Lung (tissue), 12 donors: ENCODE data around the gene GBX2. TPM values are rescaled to one million over a fixed set of nuclear protein-coding genes. Genes with fewer than 3 reads are reported as not detected.

Experiments used
- ATAC-seq: fragments of 200-7000 bp; cut with Tn5 transposase; one replicate; pipeline ENCODE4 v1.9.1; 2020; ENCODE audit warnings: moderate number of reproducible peaks; ENCODE audit not compliant: insufficient read depth, low FRiP score
- DNase-seq, 3 donors: peaks; one replicate each; pipeline ENCODE4 v3.0.0-alpha.2; 2013 to 2017
- H3K27ac ChIP-seq, 2 donors: one replicate each; pipeline ENCODE4 v1.5.1; 2013; ENCODE audit warnings: mild to moderate bottlenecking in 2 of 2, moderate library complexity in 2 of 2, control low read depth in 1 of 2, inconsistent platforms in 1 of 2, low read depth in 1 of 2, low read length in 1 of 2
- H3K27me3 ChIP-seq, 3 donors: one replicate each; pipeline ENCODE4 v1.5.1; 2013; ENCODE audit warnings: low read length in 2 of 3; ENCODE audit not compliant: control insufficient read depth in 3 of 3, insufficient read depth in 3 of 3
- H3K36me3 ChIP-seq, 4 donors: one replicate each; pipeline ENCODE4 v1.5.1; 2013; ENCODE audit warnings: low read length in 4 of 4, mild to moderate bottlenecking in 1 of 4, moderate library complexity in 1 of 4; ENCODE audit not compliant: control insufficient read depth in 4 of 4, insufficient read depth in 4 of 4
- H3K4me1 ChIP-seq, 5 donors: one replicate each; pipeline ENCODE4 v1.5.1; 2013; ENCODE audit warnings: low read length in 5 of 5, mild to moderate bottlenecking in 2 of 5, moderate library complexity in 1 of 5; ENCODE audit not compliant: control insufficient read depth in 5 of 5, insufficient read depth in 5 of 5
- H3K4me3 ChIP-seq: one replicate; pipeline ENCODE4 v1.5.1; 2013; ENCODE audit warnings: mild to moderate bottlenecking, control low read depth, moderate library complexity
- H3K9ac ChIP-seq, 2 donors: one replicate each; pipeline ENCODE4 v1.5.1; 2013; ENCODE audit warnings: low read length in 2 of 2, control low read depth in 1 of 2; ENCODE audit not compliant: insufficient read depth in 1 of 2
- H3K9me3 ChIP-seq, 4 donors: one replicate each; pipeline ENCODE4 v1.5.1; 2013; ENCODE audit warnings: low read length in 3 of 4, mild to moderate bottlenecking in 1 of 4, moderate library complexity in 1 of 4; ENCODE audit not compliant: control insufficient read depth in 4 of 4, insufficient read depth in 3 of 4
- CTCF ChIP-seq: IDR thresholded peaks from 2 replicates; pipeline ENCODE4 v1.5.1; 2012; ENCODE audit warnings: mild to moderate bottlenecking; ENCODE audit errors: control extremely low read depth, extremely low read depth
- WGBS, 2 donors: extraction: QIAGEN DNeasy Blood & Tissue Kit; methylation state at CpG; one replicate each; pipeline ENCODE4 v1.1.7; 2013; 5-methylcytosine and 5-hydroxymethylcytosine counted together
- polyA plus RNA-seq, 2 donors: library from polyadenylated mRNA; stranded (reverse); fragments of 200-250 nt; gene quantifications; one replicate each; pipeline ENCODE4 v1.2.1, GENCODE V29; 2013
- total RNA-seq, 2 donors: library from RNA; depleted of rRNA in 1 of 2; stranded (reverse); fragments of >200 nt in 1 of 2; gene quantifications; one replicate each; pipeline ENCODE4 v1.2.1, GENCODE V29; 2014 to 2021
- donor health status: control.
- donor health status: control.
- donor health status: Bipolar disorder and iron deficiency.
- donor health status: healthy.
- donor health status: DM: yes; HTN: yes; CAD: no.

GBX2 gene
- total and polyA plus RNA-seq, 4 donors: 0.17 TPM; not detected in 3

DNA sequence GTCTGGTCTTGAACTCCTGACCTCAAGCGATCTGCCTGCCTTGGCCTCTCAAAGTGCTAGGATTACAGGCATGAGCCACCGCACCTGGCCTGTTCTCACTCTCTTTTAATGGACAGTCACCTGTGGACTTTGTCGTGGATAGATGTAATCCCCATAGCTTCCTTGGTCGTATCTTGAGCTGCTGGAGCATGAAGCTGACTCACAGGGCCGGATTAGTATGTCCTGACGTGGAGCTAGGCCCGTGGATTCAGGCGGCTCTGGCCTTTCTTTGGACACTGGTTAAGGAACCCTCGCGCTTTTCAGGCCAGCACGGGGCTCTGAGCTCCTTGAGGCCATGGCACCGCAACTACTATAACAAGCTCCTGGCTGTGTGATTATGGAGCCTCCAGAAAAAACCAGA is 27.5 kb upstream of the GBX2 start:
- no peaks in the 10 kb centered on the region for H3K36me3 ChIP-seq
- H3K9me3 ChIP-seq: no peaks in the 10 kb centered on the region
- WGBS, 2 donors: 84 to 87% methylated on average over 12 of the region's 12 CpGs
- H3K4me3 ChIP-seq: no peak overlapping the region
- no peak for TF ChIP-seq CTCF
- DNase-seq: no peak
- no peak overlapping the region for H3K27ac ChIP-seq
- peaks cover 0 to under 1% (median 0%) of the 10 kb centered on the region in 3 donors for H3K27me3 ChIP-seq
- no peaks in the 10 kb centered on the region for H3K4me1 ChIP-seq
- no peak for ATAC-seq
- no peak overlapping the region for H3K9ac ChIP-seq

DNA sequence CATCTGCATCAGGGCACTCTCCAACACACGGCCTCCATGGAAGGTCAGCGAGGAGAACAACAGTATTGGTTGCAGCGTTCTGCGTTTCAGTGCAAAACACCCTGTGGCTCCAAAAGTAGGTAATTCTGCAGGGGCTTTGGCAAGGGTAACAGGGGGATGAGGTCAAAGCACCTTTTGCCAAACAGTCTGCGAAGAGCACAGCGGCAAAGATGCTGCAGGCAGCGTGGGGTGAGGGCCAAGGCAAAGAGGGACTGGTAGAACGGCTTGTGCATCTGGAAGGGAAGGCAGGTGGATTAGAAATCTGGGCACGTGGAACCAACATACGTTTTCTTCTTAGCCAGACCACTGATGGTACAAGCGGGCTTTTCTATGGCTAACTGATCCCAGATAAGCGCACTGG is 26.6 kb upstream of the GBX2 start:
- 87 to 88% methylated on average over 12 of the region's 12 CpGs for WGBS, 2 donors
- H3K36me3 ChIP-seq: no peaks in the 10 kb centered on the region
- no peak overlapping the region for H3K27ac ChIP-seq
- no peaks in the 10 kb centered on the region for H3K27me3 ChIP-seq
- ATAC-seq: no peak
- DNase-seq: no peak
- TF ChIP-seq CTCF: no peak
- H3K9ac ChIP-seq: no peak overlapping the region
- no peaks in the 10 kb centered on the region for H3K9me3 ChIP-seq
- H3K4me1 ChIP-seq: no peaks in the 10 kb centered on the region
- no peak overlapping the region for H3K4me3 ChIP-seq

- H3K9ac ChIP-seq: no peak overlapping the region
- 81 to 82% methylated on average over 10 of the region's 10 CpGs for WGBS, 2 donors
These were observed 24.8 kb upstream of the GBX2 start for GRCh38 chr2:236193026-236193425.

More at GRCh38 chr2:236193026-236193425, 24.8 kb upstream of the GBX2 start:
- H3K27me3 ChIP-seq: no peaks in the 10 kb centered on the region
- no peak for DNase-seq
- H3K36me3 ChIP-seq: no peaks in the 10 kb centered on the region
- H3K27ac ChIP-seq: no peak overlapping the region
- no peaks in the 10 kb centered on the region for H3K4me1 ChIP-seq
- no peak for ATAC-seq
- no peak for TF ChIP-seq CTCF
- H3K9me3 ChIP-seq: no peaks in the 10 kb centered on the region
- H3K4me3 ChIP-seq: no peak overlapping the region
